Measurements from ENCODE around the gene C6orf47. TPM values are rescaled to one million over a fixed set of nuclear protein-coding genes. Genes with fewer than 3 reads are reported as not detected.

The C6orf47 gene
- total RNA-seq, 2 experiments from 2014 or later, result 30.7 to 32.2 TPM

DNA sequence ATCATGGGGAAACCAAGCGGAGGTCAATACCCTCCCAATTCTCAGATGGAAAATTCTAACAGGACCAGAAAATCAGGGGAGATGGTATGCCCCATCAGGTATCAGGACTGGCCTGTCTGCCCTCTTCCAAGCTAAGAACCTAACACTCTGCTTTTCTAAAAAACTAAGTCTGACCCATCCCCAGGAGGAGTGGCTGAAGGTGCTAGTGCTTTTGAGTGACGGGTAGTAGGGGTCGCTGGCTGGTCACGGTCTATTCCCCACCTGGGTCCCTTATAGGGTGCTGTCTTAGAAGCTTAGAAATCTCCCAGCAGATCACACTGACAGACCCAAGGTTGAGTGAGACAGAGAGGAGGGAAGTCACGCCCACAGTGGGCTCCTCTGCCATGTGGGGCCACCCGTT, 33.0 kb upstream of the C6orf47 start:
- DNase-seq, result no peak
- no peak overlapping the region for H3K4me3 Mint-ChIP-seq
- POLR2A ChIA-PET, result interaction anchor here (0.8 to 1.7 kb wide), 4 partner anchors 9 to 29 kb away, joined by 3 to 7 read pairs (median 6); partner anchors contain the start of genes GPANK1 and LY6G5C
- no peaks in the 10 kb centered on the region for H3K27me3 Mint-ChIP-seq
- no peaks in the 10 kb centered on the region for H3K9me3 Mint-ChIP-seq
- no peak overlapping the region for H3K27ac Mint-ChIP-seq
- ATAC-seq (ENCODE audit: low read depth), result no peak
- peaks cover 9% of the 10 kb centered on the region for H3K36me3 Mint-ChIP-seq
- peaks cover 8% of the 10 kb centered on the region for H3K4me1 Mint-ChIP-seq

- Mint-ChIP-seq H3K9me3 (no peaks in the 10 kb centered on the region), H3K27me3 (no peaks in the 10 kb centered on the region), H3K4me3 (no peak overlapping the region), H3K27ac (peak overlapping the region; percentile 34), H3K36me3 (peaks cover 10% of the 10 kb centered on the region), H3K4me1 (peaks cover 8% of the 10 kb centered on the region)
- no peak for DNase-seq
- no peak for ATAC-seq (ENCODE audit: low read depth)
- POLR2A ChIA-PET, result interaction anchor here (1.4 kb wide), 1 partner anchor 10 kb away, joined by 4 read pairs; the partner anchor contains the start of gene ABHD16A
Measured at GRCh38 chr6:31692886-31693285, 32.3 kb upstream of the C6orf47 start.

GRCh38 chr6:31692353-31692752, 31.8 kb upstream of the C6orf47 start:
- DNase-seq (no peak), ATAC-seq (ENCODE audit: low read depth) (no peak)
- Mint-ChIP-seq H3K4me1 (peaks cover 3% of the 10 kb centered on the region), H3K27ac (no peak overlapping the region), H3K27me3 (no peaks in the 10 kb centered on the region), H3K9me3 (no peaks in the 10 kb centered on the region), H3K4me3 (no peak overlapping the region), H3K36me3 (peaks cover 9% of the 10 kb centered on the region)
- POLR2A ChIA-PET, result interaction anchor here (1.4 kb wide), 1 partner anchor 11 kb away, joined by 4 read pairs; the partner anchor contains the start of gene ABHD16A

DNA sequence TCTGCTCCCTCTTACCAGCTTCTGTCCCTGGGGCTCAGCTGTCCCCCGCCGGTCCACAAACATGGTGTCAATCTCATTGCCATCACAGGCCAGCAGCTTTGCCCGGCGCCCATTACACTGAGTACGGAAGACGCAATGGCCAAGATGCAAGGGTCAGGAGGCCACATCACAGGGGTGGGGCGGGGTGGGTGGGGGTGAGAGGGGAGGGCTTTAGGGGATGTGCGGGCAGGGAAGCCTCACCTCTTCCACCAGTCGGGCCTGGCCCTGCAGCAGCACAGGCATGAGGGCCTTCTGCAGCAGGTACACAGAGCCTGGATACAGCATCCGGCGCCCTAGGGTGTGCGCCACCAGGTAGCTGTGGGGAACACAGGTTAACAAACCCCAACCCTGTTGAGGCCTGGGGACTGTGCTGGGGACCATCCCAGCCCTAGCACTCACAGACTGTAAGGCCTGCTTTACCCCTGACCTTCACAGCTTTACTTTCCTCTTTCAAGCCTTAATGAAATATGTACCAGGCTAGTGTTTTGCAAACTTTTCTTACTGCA, 31.1 kb upstream of the C6orf47 start:
- peaks cover 5% of the 10 kb centered on the region for H3K36me3 Mint-ChIP-seq
- no peaks in the 10 kb centered on the region for H3K27me3 Mint-ChIP-seq
- H3K27ac Mint-ChIP-seq, result no peak overlapping the region
- POLR2A ChIA-PET, result interaction anchor here (1.4 kb wide), 1 partner anchor 12 kb away, joined by 4 read pairs; the partner anchor contains the start of gene ABHD16A
- DNase-seq (no peak), ATAC-seq (ENCODE audit: low read depth) (no peak)
- no peaks in the 10 kb centered on the region for H3K9me3 Mint-ChIP-seq
- H3K4me1 Mint-ChIP-seq, result no peaks in the 10 kb centered on the region
- H3K4me3 Mint-ChIP-seq, result no peak overlapping the region

- H3K36me3 Mint-ChIP-seq, result peaks cover 5% of the 10 kb centered on the region
Measured at GRCh38 chr6:31691078-31691463, 30.5 kb upstream of the C6orf47 start.

DNA sequence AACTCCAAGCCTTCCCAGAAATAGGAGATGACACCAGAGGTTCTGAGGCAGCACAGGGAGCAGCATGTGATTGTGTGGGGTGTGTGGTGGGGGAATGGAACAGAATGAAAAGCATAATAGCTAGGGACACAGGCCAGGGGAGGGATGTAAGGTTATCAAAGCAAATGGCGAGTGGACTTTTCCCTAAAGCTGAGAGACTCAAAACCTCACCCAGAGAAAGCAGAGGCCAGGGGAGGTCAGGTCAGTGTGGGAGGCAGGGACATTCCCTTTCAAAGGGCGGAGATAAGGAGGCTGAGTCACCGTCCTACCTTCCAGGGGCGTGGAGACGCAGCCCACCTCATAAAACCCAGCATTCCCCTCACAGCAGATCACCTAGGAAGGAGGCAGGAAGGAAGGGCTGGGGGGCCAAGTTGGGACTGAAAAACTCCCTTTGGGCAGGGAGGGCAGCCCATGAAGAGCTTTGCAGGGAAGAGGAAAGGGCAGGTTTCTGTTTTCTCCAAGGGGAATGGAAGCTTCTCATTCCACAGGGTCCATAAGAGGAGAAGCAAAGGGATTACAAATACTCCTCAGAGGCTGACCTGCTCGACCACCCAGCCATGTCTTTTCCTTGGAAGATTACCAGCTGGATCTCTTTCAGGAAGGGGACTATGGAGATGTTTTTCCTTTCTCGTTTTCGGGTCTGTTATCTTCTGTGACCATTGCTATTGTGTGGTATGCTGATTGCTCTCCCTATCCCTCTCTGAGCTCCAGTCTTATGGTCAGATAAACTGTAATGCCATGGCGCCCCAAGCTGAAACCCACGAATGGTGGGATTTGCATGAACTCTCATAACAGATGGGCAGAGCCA, 29.9 kb upstream of the C6orf47 start:
- Mint-ChIP-seq H3K27me3 (no peaks in the 10 kb centered on the region), H3K4me3 (no peak overlapping the region), H3K27ac (no peak overlapping the region), H3K36me3 (peaks cover 5% of the 10 kb centered on the region), H3K9me3 (no peaks in the 10 kb centered on the region), H3K4me1 (no peaks in the 10 kb centered on the region)
- ATAC-seq (ENCODE audit: low read depth) (no peak), DNase-seq (no peak)
- POLR2A ChIA-PET, result interaction anchor here (1.1 kb wide), 1 partner anchor 49 kb away, joined by 3 read pairs; the partner anchor contains the start of gene MSH5

More at GRCh38 chr6:31691078-31691463, 30.5 kb upstream of the C6orf47 start:
- H3K4me3 Mint-ChIP-seq, result no peak overlapping the region
- DNase-seq, result no peak
- no peaks in the 10 kb centered on the region for H3K9me3 Mint-ChIP-seq
- no peaks in the 10 kb centered on the region for H3K27me3 Mint-ChIP-seq
- POLR2A ChIA-PET, result no interaction called here
- H3K4me1 Mint-ChIP-seq, result no peaks in the 10 kb centered on the region
- H3K27ac Mint-ChIP-seq, result no peak overlapping the region
- ATAC-seq (ENCODE audit: low read depth), result no peak

DNA sequence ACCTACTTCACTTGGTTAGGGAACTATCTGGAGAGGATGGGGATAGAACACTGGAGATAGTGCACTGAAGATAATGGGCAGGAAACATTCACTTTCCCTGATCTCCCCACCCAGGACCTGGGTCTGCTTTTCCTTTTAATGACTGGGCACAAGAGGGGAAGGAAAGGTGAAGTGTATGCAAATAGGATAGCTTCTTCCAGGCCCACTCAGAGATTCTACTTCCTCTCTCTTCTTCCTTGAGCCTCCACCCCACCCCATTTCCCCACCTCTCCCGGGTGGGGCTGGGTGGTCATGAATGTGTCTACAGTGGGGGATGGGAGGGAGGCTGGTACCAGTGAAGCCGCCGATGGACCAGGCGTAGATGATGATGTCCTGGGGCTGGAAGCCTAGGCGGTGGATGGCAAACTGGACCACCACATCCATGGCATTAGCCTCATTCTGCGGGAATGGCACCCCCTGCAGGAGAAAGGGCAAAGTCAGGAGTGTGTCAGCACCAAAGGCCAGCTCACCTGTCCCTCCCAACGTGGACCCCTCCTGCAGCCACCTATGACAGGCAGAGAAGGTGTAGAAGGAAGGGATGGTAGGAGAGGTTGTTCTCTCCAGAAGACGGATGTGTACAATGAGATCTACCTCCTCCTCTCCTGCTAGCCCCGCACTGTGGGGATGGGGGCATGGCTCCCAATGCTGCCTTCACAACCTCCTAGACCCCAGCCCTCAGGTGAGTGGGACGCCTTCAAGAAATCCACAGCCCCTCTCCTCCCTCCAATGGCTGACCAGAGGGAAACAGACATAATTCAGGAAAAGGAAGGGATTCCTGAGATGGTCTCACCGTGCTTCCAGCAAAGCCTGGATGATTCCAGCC, 28.9 kb upstream of the C6orf47 start:
- Mint-ChIP-seq H3K27ac (peak overlapping the region; percentile 41), H3K4me1 (no peaks in the 10 kb centered on the region), H3K27me3 (no peaks in the 10 kb centered on the region), H3K4me3 (no peak overlapping the region), H3K9me3 (no peaks in the 10 kb centered on the region), H3K36me3 (peaks cover 5% of the 10 kb centered on the region)
- peak; percentile 33 for ATAC-seq (ENCODE audit: low read depth)
- POLR2A ChIA-PET, result interaction anchor here (1.1 kb wide), 1 partner anchor 50 kb away, joined by 3 read pairs; the partner anchor contains the start of gene MSH5
- no peak for DNase-seq

DNA sequence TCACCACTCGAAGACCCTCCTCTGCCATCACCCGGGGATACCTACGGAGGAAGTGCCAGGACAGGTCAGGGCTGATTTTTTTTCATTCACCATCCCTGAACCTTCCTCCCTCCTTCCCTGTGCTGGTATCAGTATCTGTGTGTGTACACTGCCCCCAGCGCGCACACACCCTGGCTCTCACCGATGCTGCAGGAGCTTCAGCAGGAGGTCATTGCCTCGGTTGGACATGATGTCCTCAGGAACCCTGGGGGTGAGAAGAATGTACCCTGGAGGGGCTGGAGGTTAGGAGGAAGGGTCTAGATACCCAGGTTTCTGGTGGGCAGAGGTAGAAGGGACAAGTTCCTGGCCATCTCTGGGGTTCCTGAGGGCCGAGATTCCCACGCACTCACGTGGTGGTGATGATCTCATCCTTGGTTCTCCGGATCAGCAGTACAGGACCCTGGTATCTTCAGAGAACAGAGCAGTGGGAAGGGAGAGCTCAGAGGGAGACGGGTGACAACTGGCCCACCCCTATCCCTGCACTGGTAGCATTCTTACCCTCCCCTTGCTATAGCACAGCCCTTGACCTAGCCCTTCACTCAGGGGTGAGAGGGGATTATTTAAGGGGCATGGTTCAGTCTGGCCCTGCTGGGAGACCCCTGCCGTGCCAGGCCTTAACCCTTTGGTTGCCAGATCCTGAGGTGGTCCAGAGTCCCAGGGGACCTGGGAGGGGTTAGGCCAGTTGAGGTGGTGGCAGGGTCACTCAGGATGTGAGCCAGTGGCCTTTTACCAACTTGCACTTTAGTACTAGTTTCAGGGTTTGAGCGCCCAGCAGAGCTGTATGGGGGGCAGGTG, 27.5 kb upstream of the C6orf47 start:
- no peaks in the 10 kb centered on the region for H3K27me3 Mint-ChIP-seq
- POLR2A ChIA-PET, result no interaction called here
- no peak overlapping the region for H3K4me3 Mint-ChIP-seq
- ATAC-seq (ENCODE audit: low read depth), result no peak
- H3K4me1 Mint-ChIP-seq, result no peaks in the 10 kb centered on the region
- no peaks in the 10 kb centered on the region for H3K9me3 Mint-ChIP-seq
- no peak for DNase-seq
- H3K36me3 Mint-ChIP-seq, result peaks cover 4% of the 10 kb centered on the region
- H3K27ac Mint-ChIP-seq, result no peak overlapping the region

GRCh38 chr6:31687321-31687720, 26.7 kb upstream of the C6orf47 start:
- ATAC-seq (ENCODE audit: low read depth), result no peak
- no peak overlapping the region for H3K27ac Mint-ChIP-seq
- H3K4me1 Mint-ChIP-seq, result no peaks in the 10 kb centered on the region
- no peak for DNase-seq
- POLR2A ChIA-PET, result interaction anchor here (1.1 kb wide), 1 partner anchor 12 kb away, joined by 3 read pairs; no protein-coding TSS in a partner anchor
- H3K9me3 Mint-ChIP-seq, result no peaks in the 10 kb centered on the region
- no peaks in the 10 kb centered on the region for H3K27me3 Mint-ChIP-seq
- H3K4me3 Mint-ChIP-seq, result no peak overlapping the region
- peaks cover 4% of the 10 kb centered on the region for H3K36me3 Mint-ChIP-seq

GRCh38 chr6:31686483-31686882, 25.9 kb upstream of the C6orf47 start:
- ATAC-seq (ENCODE audit: low read depth) (no peak), DNase-seq (no peak)
- Mint-ChIP-seq H3K27me3 (no peaks in the 10 kb centered on the region), H3K9me3 (no peaks in the 10 kb centered on the region), H3K27ac (peak overlapping the region; percentile 7), H3K4me1 (peaks cover 2% of the 10 kb centered on the region), H3K4me3 (no peak overlapping the region), H3K36me3 (peaks cover 4% of the 10 kb centered on the region)
- POLR2A ChIA-PET, result interaction anchor here (1.1 to 1.6 kb wide), 2 partner anchors 11 to 16 kb away, joined by 3 read pairs; no protein-coding TSS in a partner anchor

DNA sequence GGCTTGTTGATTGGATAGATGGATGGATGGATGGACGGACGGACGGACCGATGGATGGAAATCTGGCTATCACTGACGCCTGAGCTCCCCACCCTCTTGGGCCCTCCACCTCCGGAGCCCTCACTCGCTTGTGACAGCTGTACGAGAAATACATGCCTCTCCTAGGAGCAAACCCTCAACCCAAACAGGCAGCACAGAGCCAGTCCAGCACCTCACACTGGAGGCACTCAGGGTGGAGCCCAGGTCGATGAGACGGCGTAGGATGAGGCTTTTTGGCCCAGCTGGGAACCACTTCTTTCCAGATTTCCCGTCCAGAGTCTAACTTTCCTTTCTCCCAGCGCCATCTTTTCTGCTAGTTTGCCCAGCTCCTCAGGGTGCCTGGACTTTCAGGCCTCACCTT, 23.0 kb upstream of the C6orf47 start:
- H3K36me3 Mint-ChIP-seq, result peaks cover 4% of the 10 kb centered on the region
- peaks cover 23% of the 10 kb centered on the region for H3K4me1 Mint-ChIP-seq
- no peak overlapping the region for H3K27ac Mint-ChIP-seq
- no peak for DNase-seq
- no peaks in the 10 kb centered on the region for H3K27me3 Mint-ChIP-seq
- ATAC-seq (ENCODE audit: low read depth), result no peak
- no peak overlapping the region for H3K4me3 Mint-ChIP-seq
- H3K9me3 Mint-ChIP-seq, result no peaks in the 10 kb centered on the region
- POLR2A ChIA-PET, result interaction anchor here (0.7 to 1.2 kb wide), 3 partner anchors 19 to 64 kb away, joined by 3 read pairs; partner anchors contain the start of gene GPANK1

- POLR2A ChIA-PET, result interaction anchor here (0.6 to 2.7 kb wide), 8 partner anchors 13 to 149 kb away, joined by 3 to 16 read pairs (median 6); partner anchors contain the start of genes ABHD16A, MPIG6B and MSH5
- ATAC-seq (ENCODE audit: low read depth) (peak; percentile 55), DNase-seq (peak; percentile 64)
- Mint-ChIP-seq H3K27me3 (no peaks in the 10 kb centered on the region), H3K4me3 (peak overlapping the region; percentile 79), H3K27ac (peak overlapping the region; percentile 77), H3K4me1 (peaks cover 28% of the 10 kb centered on the region), H3K9me3 (no peaks in the 10 kb centered on the region), H3K36me3 (no peaks in the 10 kb centered on the region)
Measured at GRCh38 chr6:31681135-31681671, 20.6 kb upstream of the C6orf47 start.

All from activated naive CD8-positive, alpha-beta T cell treated with anti-CD3 and anti-CD28 coated beads, Interleukin-2, amount 10 ng/mL, durations not matched to agents 7 days and 5 days (primary cell).